GM12872 (cell line): Measurements from ENCODE around the gene MERTK.

Source experiments
- CTCF ChIP-seq: IDR thresholded peaks from 3 replicates; pipeline ENCODE4 v1.5.1; 2011; ENCODE audit warnings: low read depth, mild to moderate bottlenecking, low read length, moderate library complexity; ENCODE audit not compliant: insufficient read depth

Gene MERTK

GRCh38 chr2:111940333-111941196, 42.2 kb downstream of the MERTK start:
- TF ChIP-seq CTCF = no peak

- TF ChIP-seq CTCF = no peak
These were observed 43.1 kb downstream of the MERTK start for GRCh38 chr2:111941531-111941930.

- no peak for TF ChIP-seq CTCF
These were observed 46.3 kb downstream of the MERTK start for GRCh38 chr2:111944531-111945210.

GRCh38 chr2:111945444-111946293, 47.3 kb downstream of the MERTK start:
- no peak for TF ChIP-seq CTCF

GRCh38 chr2:111946294-111947114, 48.1 kb downstream of the MERTK start:
- TF ChIP-seq CTCF = no peak

- TF ChIP-seq CTCF = no peak
These were observed 48.8 kb downstream of the MERTK start for GRCh38 chr2:111947219-111947618.

- TF ChIP-seq CTCF = no peak
These were observed 50.4 kb downstream of the MERTK start for GRCh38 chr2:111948832-111949231.
